ENCODE measurements around the gene HMG20B. TPM values are rescaled to one million over a fixed set of nuclear protein-coding genes. Genes with fewer than 3 reads are reported as not detected.

Gene HMG20B
- 125 and 135 TPM in 2 replicates for total RNA-seq

- no peak for TF ChIP-seq CTCF (conservative IDR thresholded peaks at IDR 0.05; ENCODE audit: low read depth, low read length)
These were observed at the start of gene HMG20B for GRCh38 chr19:3572855-3573161. TSS of gene HMG20B (plus strand) at chr19:3572944. CDS start at chr19:3573310, 366 bp downstream.

GRCh38 chr19:3523361-3524077 is 49.2 kb upstream of the HMG20B start:
- no peak for TF ChIP-seq CTCF (conservative IDR thresholded peaks at IDR 0.05; ENCODE audit: low read depth, low read length)
- DNase-seq (ENCODE audit: low read depth): no peak
- no peak overlapping the region for H3K4me3 ChIP-seq (ENCODE audit: low read depth, low read length)

More at GRCh38 chr19:3572855-3573161, at the start of gene HMG20B:
- no peak for DNase-seq (ENCODE audit: low read depth)
- peak within 1 kb of the TSS; percentile 96 for H3K4me3 ChIP-seq (ENCODE audit: low read depth, low read length)

GRCh38 chr19:3524078-3524842 is 48.5 kb upstream of the HMG20B start:
- DNase-seq (ENCODE audit: low read depth): no peak
- H3K4me3 ChIP-seq (ENCODE audit: low read depth, low read length): no peak overlapping the region
- no peak for TF ChIP-seq CTCF (conservative IDR thresholded peaks at IDR 0.05; ENCODE audit: low read depth, low read length)

GRCh38 chr19:3524904-3525451 is 47.8 kb upstream of the HMG20B start:
- H3K4me3 ChIP-seq (ENCODE audit: low read depth, low read length): no peak overlapping the region
- no peak for DNase-seq (ENCODE audit: low read depth)
- TF ChIP-seq CTCF (conservative IDR thresholded peaks at IDR 0.05; ENCODE audit: low read depth, low read length): no peak

GRCh38 chr19:3526507-3527237 is 46.1 kb upstream of the HMG20B start:
- DNase-seq (ENCODE audit: low read depth): no peak
- TF ChIP-seq CTCF (conservative IDR thresholded peaks at IDR 0.05; ENCODE audit: low read depth, low read length): peak; percentile 29
- H3K4me3 ChIP-seq (ENCODE audit: low read depth, low read length): no peak overlapping the region

GRCh38 chr19:3527238-3527910 is 45.4 kb upstream of the HMG20B start:
- no peak for TF ChIP-seq CTCF (conservative IDR thresholded peaks at IDR 0.05; ENCODE audit: low read depth, low read length)
- DNase-seq (ENCODE audit: low read depth): no peak
- no peak overlapping the region for H3K4me3 ChIP-seq (ENCODE audit: low read depth, low read length)
